HG02623 (cell line): ENCODE results near the gene ZNF8.
"Not testable (repeated sequence)": the region's sequence is repeated elsewhere in the genome, so short reads cannot be mapped to it uniquely, and the experiment has no call there.

Experiments
- ATAC-seq: cut with Tn5 transposase; IDR thresholded peaks from one replicate; pipeline ENCODE4 v1.9.1; 2021; ENCODE audit warnings: moderate library complexity; ENCODE audit not compliant: unreplicated experiment

ZNF8 gene

DNA sequence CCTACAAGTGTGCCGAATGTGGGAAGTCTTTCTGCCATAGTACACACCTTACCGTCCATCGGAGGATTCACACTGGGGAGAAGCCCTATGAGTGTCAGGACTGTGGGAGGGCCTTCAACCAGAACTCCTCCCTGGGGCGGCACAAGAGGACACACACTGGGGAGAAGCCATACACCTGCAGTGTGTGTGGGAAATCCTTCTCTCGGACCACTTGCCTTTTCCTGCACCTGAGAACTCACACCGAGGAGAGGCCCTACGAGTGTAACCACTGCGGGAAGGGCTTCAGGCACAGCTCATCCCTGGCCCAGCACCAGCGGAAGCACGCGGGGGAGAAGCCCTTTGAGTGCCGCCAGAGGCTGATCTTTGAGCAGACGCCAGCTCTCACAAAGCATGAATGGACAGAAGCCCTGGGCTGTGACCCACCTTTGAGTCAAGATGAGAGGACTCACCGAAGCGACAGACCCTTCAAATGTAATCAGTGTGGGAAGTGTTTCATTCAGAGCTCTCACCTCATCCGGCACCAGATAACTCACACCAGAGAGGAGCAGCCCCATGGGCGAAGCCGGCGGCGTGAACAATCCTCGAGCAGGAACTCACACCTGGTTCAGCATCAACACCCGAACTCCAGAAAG, 16.1 kb downstream of the ZNF8 start:
- no peak for ATAC-seq

DNA sequence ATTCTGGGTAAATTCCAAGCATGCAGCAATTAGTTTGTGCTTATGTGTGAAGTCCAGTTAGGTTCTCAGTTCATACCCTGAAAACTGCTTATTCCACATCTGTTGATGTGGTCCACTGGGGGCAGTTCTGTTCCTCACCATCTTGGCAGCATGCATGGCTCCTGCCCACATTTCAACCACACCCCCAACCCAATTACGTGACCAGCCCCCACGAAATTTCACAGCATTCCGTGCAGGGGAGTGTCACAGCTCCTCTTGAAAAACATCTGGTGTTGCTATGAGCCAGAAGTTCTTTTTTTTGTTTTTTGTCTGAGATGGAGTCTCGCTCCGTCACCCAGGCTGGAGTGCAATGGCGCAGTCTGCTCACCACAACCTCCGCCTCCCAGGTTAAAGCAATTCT, 17.3 kb downstream of the ZNF8 start:
- no peak for ATAC-seq

DNA sequence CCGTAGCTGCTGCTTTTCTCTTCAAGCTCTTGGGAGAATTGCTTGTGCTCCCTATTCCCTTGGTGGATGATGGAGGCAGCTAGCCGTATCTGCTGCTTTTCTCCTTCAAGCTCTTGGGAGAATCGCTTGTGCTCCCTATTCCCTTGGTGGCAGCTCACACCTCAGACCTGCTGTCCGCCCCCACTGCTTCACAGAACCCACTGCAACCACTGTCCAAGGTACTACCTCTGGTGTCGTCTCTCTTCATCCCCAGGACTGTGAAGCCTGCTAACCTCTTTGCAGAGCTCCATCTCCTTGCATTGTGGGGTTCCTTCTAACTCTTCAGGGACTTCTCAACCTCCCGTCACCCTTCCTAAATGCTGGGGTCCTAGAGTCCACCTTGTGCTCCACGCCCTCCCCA, 21.9 kb downstream of the ZNF8 start:
- no peak for ATAC-seq

GRCh38 chr19:58304255-58304654, 25.5 kb downstream of the ZNF8 start:
- ATAC-seq: no peak

GRCh38 chr19:58304748-58305064, 26.0 kb downstream of the ZNF8 start:
- ATAC-seq: no peak

DNA sequence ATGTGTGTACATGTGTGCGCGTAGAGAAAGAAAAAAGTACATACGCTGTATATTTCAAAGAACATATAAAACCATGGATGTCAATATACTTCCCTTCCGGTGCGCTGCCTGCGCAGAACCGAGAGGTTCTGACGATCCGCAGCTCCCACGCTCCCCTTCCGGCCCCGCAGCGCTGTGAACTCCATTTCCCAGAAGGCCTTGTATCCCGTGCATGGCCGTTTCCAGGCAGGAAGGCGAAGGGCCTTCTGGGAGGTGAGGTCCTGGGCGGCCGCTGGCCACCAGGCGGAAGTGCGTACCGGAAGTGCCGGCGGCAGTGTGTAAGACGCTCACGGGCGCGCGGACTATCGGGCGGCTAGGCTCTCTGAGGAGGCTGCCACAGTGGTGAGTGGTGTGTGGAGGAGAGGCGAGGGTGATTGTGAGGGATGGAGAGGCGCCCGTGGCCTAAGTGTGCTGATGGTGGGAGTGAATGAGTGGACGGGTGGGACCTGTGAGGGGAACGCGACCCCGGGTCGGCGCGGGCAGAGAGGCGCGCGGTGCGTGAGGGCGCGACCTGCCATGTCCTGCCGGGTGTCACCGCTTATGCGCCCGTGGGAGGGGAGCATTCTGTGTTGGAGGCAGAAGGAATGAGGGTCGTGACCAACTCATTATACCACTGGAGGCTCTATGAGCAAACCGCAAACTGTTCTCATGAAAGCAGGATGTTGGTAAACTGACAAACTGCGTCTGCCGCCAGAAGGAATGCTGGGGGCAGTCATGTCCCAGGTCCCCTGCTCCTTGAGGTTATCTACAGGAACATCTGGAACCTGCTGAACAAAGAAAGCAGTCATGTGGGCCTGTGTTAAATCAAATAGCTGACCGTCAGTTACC, 26.5 kb downstream of the ZNF8 start, which contains the start of gene ERVK3-1:
Gene ERVK3-1 (plus strand): TSS at position 313 of the 867 bp plus-strand sequence. CDS start 6,792 bp downstream, outside the sequence.
- ATAC-seq: peak; percentile 96

DNA sequence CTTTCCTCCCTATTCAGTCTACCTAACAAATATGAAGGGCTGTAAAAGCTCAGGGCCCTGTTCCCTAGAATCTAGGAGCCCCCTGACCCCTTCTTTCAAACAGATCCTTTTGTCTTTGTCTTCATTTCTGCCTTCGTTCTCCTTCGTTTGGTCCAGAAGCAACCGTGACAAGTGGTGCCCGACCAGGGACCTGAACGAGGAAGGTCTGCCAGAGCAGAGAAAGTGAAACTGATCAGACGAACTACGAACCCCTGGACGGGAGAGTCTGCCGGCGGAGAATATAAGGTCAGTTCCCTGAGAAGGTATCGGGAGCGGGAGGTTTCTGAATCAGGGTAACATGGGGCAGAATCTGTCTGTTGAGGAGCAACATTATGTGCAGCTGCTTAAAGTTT, 27.2 kb downstream of the ZNF8 start:
- ATAC-seq: no peak

DNA sequence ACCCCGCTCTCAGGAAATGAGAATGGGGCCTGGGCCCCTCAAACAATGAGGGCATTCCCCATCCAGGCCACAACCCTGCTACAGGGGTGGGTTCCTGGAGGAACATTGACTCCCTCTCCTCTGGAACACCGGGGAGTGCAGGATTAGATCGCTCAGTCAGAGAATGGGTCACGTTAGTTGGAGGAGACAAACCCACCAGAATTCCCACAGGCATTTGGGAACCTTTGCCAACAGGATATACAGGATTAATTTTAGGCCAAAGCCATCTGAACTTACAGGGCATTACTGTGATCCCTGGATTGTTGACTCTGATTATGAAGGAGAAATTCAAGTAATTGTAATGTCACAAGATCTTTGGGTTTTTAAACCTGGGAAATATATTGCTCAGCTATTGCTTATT, 29.0 kb downstream of the ZNF8 start:
- no peak for ATAC-seq

DNA sequence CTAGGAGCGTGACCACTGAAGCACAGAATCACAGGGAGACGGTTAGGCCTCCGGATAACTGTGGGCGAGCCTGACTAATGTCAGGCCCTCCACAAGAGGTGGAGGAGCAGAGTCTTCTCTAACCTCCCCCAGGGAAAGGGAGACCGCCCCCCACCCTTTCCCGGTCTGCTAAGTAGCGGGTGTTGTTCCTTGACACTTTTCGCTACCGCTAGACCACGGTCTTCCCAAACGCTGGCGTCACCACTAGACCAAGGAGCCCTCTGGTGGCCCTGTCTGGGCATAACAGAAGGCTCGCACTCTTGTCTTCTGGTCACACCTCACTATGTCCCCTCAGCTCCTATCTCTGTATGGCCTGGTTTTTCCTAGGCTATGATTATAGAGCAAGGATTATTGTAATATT, 31.9 kb downstream of the ZNF8 start:
- not testable (repeated sequence) for ATAC-seq

DNA sequence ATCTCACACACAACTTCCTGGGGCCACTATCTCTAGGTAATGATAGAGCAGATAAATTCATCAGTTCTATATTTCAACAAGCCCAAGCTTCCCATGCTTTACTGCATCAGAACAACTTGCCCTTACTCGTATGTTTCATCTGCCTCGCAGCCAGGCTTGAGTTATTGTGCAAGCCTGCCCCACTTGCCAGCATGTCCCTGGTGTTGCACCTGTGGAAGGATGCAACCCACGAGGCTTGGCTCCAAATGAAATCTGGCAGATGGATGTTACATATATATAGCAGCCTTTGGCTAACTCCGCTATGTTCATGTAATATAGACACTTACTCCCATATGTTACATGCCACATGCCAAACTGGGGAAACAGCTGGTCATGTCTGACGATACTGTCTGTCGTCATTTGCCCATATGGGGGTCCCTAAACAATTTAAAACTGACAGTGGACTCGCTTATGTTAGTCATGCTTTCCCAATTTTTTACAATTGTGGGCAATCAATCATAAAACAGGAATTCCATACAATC, 32.6 kb downstream of the ZNF8 start:
- ATAC-seq: no peak

- ATAC-seq: no peak
Measured at GRCh38 chr19:58315580-58315979, 36.8 kb downstream of the ZNF8 start.

- no peak for ATAC-seq
Measured at GRCh38 chr19:58317476-58318072, 38.8 kb downstream of the ZNF8 start.

- ATAC-seq: no peak
Measured at GRCh38 chr19:58318297-58318696, 39.5 kb downstream of the ZNF8 start.

DNA sequence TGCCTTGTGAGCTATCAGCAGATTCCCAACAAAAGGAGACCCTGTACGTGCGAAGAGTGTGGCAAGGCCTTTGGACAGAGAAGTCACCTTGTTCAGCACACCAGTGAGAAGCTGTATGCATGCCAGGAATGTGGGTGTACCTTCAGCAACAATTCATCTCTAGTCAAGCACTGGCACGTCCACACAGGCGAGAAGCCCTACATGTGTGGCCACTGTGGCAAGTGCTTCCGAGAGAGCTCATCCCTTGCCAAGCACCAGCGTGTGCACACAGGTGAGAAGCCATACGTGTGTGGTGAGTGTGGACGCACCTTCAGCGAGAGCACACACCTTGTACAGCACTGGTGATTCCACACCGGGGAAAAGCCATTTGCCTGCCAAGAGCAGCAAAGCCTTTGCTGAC, 40.5 kb downstream of the ZNF8 start:
- ATAC-seq: no peak

GRCh38 chr19:58325311-58326022, 46.7 kb downstream of the ZNF8 start:
- ATAC-seq: no peak

DNA sequence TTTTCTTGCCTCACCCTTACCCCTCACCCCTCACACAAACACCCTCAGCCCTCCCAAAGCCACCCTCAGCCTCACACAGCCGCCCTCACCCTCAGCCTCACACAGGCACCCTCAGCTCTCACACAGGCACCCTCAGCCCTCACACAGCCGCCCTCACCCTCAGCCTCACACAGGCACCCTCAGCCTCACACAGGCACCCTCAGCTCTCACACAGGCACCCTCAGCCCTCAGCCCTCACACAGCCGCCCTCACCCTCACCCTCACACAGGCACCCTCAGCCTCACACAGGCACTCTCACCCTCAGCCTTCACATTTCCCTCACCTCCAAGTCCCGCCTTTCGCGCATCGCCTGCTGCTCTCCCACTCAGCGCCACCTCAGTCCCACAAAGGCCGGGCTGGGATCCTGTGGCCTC, 47.8 kb downstream of the ZNF8 start:
- no peak for ATAC-seq

- peak; percentile 80 for ATAC-seq
Measured at GRCh38 chr19:58326914-58327726, 48.4 kb downstream of the ZNF8 start, which contains the start of gene ZSCAN22. TSS of gene ZSCAN22 (plus strand) at chr19:58326994. CDS start at chr19:58334803, 7,809 bp downstream.

DNA sequence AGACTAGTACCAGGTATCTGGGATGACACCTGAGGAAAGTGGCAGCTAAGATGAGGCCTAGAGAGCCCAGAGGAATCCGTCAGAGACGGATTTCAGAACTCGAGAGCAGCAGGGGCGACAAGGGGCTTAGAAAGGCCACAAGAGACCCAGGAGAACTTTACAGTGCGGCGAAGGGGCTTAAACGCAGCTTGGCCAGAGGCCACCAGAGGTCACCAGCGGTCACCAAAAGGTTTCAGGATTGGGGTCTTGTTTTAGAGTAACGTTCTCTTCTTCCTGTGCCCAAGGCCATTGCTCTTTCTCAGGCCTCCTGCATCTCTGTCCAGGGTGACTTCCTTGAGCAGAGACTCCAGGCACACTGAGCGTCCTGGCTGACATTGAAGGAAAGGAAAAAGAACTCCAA, 50.2 kb downstream of the ZNF8 start:
- ATAC-seq: no peak

DNA sequence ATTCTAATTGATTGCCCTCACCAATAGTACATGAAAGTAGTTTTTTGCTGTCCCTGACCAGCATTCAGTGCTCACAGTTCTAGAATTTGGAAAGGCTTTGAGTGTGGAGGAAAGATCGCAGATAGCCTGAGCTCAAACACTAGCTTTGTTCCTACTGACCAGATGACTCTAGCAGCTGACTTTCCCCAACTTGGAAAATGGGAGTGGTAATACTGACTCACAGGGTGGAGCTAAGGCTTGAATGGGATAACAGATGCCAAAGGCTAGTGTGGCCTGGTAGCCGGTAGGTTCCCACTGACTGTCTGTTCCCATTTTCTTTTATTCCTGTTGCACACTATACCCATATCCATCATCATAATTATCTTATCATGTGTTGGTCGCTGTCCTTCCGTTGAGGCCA, 51.7 kb downstream of the ZNF8 start:
- ATAC-seq: no peak

DNA sequence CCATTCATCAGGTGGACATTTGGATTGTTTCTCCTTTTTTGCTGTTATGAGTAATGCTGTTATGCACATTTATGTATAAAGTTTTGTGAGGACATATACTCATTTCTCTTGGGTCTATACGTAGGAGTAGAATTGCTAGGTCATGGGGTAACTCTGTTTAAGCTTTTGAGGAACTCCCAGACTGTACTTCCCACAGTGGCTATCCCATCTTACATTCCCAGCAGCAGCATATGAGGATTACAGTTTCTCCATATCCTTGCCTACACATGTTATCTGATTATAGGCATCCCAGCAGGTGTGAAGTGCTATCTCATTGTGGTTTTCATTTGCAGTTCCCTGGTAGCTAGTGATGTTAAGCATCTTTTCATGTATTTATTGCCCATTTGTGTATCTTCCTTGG, 53.9 kb downstream of the ZNF8 start:
- no peak for ATAC-seq
